COLO668 (cell line): Measurements from ENCODE around the gene SKIL.
"Not testable (repeated sequence)": the region's sequence is repeated elsewhere in the genome, so short reads cannot be mapped to it uniquely, and the experiment has no call there.

Experiments used
- DNase-seq: peaks from one replicate; lab custom pipeline; 2025; ENCODE audit not compliant: unreplicated experiment; lab: John Stamatoyannopoulos, UW

Gene SKIL

GRCh38 chr3:170357176-170358041 is at the start of gene SKIL:
SKIL (plus strand) TSS chr3:170357715; CDS start chr3:170360332, 2,617 bp downstream.
- DNase-seq, result peak; percentile 97

- no peak for DNase-seq
These were observed 48.5 kb upstream of the SKIL start for GRCh38 chr3:170309046-170309445.

GRCh38 chr3:170317954-170318353 is 39.6 kb upstream of the SKIL start:
- no peak for DNase-seq

DNA sequence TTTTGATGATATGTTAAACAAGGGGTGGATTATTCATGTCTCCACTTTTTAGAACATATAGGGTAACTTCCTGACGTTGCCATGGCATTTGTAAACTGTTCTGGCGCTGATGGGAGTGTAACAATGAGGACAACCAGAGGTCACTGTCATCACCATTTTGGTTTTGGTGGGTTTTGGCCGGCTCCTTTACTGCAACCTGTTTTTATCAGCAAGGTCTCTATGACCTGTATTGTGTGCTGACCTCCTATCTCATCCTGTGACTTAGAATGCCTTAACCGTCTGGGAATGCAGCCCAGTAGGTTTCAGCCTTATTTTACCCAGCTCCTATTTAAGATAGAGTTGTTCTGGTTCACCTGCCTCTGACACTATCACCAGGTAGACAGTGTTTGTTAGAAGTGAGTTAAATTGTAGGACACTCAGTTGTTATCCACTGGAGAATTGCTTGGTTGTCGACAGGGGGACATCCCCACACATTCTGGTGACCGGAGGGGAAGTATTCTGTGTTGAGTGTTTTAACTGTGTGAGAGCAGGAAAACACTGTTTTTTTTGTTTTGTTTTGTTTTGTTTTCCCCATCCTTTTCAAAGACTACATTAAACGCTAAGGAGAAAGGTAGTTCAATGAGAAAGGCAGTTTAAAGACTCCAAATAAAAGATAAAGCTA is 36.9 kb upstream of the SKIL start:
- no peak for DNase-seq

DNA sequence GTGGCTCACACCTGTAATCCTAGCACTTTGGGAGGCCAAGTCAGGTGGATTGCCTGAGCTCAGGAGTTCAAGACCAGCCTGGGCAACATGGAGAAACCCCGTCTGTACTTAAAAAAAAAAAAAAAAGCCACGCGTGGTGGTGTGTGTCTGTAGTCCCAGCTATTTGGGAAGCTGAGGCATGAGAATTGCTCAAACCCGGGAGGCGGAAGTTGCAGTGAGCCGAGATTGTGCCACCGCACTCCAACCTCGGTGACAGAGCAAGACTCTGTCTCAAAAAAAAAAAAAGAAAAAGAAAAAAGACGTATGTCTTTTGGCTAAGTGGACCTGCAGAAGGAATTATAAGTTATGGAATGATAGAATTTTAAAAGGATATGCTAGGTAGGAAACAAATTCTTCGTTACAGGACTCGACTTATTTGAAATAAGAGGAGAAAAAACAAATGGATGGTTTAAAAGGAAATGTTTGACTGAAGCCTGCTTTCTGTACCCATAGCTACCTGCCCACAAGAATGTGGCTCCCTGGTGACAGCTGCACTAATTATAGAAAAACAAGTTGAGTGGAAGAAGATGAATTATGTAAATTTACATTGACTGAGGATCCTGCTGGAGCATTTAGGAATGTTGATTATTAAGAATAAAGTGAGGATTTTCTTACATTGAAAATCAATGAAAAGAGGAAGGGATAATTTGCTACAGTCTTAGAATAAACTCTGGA is 36.0 kb upstream of the SKIL start:
- DNase-seq, result no peak

GRCh38 chr3:170322566-170323269 is 34.8 kb upstream of the SKIL start:
- no peak for DNase-seq

GRCh38 chr3:170323331-170323730 is 34.2 kb upstream of the SKIL start:
- DNase-seq, result no peak

DNA sequence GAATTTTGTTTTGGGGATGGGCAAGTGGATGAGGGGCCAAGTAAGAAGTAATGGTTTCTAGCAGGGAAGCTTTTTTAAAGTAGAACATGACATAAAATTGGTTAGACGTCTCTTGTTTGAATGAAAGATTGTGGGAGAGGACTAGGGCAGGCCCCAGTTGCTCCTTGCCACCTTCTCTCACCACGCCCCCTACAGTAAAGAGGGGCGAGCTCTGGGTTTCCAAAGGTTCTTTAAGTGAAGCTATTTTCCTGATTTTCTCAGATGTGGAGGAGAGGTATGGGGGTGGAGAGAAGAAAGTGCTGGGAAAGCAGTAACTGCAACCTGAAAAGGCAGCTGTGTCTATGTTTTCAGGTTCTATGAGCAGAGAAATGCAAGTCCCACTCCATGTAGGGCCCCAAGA is 32.6 kb upstream of the SKIL start:
- no peak for DNase-seq

DNA sequence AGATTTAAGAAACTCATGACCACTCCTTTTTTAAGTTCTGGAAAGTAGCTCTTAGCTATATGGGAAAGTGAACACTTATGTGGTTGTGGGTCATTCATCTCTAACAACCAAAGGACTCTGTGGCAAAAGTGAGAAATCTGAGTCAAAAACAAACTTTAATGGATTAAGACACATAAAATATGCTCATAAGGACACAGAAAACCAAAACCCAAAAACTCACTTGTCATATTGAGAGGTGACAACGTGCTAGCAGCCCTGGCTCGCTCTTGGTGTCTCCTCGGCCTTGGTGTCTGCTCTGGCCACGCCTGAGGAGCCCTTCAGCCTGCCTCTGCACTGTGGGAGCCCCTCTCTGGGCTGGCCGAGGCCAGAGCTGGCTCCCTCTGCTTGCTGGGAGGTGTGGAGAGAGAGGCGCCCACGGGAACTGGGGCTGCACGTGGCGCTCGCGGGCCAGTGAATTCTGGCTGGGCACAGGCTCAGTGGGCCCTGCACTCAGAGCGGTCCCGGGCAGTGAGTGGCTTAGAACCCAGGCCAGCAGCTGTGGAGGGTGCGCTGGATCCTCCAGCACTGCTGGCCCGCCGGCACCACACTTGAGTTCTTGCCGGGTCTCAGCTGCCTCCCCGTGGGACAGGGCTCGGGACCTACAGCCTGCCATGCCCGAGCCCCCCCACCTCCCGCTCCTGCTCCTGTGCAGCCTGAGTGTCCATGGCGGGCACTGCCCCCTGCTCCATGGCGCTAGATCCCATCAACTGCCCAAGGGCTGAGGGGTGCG is 30.3 kb upstream of the SKIL start:
- DNase-seq, result no peak

DNA sequence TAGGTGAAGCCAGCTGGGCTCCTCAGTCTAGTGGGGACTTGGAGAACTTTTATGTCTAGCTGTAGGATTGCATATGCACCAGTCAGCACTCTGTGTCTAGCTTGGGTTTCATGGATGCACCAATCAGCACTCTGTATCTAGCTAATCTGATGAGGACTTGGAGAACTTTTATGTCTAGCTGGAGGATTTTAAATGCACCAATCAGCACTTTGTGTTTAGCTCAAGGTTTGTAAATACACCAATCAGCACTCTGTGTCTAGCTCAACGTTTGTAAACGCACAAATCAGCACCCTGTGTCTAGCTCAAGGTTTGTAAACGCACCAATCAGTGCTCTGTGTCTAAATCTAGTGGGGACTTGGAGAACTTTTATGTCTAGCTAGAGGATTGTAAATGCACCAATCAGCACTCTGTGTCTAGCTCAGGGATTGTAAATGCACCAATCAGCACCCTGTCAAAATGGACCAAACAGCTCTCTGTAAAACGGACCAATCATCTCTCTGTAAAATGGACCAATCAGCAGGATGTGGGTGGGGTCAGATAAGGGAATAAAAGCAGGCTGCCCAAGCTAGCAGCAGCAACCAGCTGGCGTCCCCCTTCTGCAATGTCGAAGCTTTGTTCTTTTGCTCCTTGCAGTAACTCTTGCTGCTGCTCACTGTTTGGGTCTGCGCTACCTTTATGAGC is 29.5 kb upstream of the SKIL start:
- DNase-seq, result not testable (repeated sequence)

- peak; percentile 24 for DNase-seq
These were observed 27.1 kb upstream of the SKIL start for GRCh38 chr3:170330366-170330765.

GRCh38 chr3:170331143-170331542 is 26.4 kb upstream of the SKIL start:
- DNase-seq, result peak; percentile 54

- no peak for DNase-seq
These were observed 20.1 kb upstream of the SKIL start for GRCh38 chr3:170337420-170337819.

DNA sequence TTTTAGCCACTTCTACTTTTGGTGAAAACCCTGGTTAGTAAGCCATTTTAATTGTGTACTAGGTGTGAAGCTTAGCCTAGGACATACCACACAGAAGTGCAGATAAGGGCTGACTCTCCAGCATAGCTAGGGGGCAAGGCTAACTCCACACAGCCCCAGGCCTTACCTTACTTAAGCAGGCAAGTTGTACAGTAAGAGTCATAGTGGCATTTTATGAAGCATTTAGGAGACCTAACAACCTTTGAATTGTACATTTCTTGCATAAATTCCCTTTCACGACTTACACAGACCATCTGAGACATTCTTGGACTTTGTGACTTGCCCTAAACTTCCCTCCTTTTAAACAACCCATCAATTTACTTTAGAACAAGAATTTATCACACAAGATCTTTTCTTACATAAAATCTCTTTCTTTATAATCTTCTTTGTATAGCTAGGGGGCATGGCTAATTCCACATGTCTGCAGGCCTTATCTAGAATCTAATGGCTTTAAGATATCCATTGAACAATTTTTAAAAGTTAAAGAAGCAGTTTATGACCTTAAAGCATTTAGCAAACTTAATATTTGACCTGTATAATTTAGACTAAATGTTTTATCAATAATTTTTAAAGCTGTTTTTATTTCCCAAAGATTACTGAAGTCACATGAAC is 18.7 kb upstream of the SKIL start:
- DNase-seq, result no peak

DNA sequence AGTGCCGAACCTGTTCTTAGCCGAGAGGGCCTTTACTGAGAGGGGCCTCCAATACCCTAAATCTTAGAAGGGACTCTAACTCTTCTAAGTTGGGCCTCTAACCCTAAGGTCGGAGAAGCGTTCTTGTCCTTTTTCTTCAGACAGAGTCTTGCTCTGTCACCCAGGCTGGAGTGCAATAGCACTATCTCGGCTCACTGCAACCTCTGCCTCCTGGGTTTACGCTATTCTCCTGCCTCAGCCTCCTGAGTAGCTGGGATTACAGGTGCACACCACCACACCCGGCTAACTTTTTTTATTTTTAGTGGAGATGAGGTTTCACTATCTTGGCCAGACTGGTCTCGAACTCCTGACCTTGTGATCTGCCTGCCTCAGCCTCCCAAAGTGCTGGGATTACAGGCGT is 15.2 kb upstream of the SKIL start:
- DNase-seq, result not testable (repeated sequence)

- DNase-seq, result not testable (repeated sequence)
These were observed 13.7 kb upstream of the SKIL start for GRCh38 chr3:170343859-170344258.

DNA sequence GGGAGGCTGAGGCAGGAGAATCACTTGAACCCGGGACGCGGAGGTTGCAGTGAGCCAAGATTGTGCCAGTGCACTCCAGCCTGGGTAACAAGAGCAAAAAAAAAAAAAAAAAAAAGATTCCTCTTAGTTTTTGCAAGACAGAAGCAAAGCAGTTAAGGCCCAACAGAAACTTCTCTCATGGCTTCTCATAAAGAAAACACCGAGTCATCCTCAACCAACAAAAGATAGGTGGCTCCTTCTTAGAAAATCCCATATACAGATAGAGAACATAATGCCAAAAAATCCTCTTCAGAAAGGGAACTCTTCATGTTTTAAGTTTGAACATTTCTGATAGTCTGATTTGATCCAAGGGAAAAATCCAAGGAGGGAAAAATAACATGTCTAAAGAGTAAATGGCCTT is 12.5 kb upstream of the SKIL start:
- no peak for DNase-seq

- no peak for DNase-seq
These were observed 10.8 kb upstream of the SKIL start for GRCh38 chr3:170346481-170347392.
